ENCODE measurements around the gene INHBC. TPM values are rescaled to one million over a fixed set of nuclear protein-coding genes. Genes with fewer than 3 reads are reported as not detected.

The INHBC gene
- total RNA-seq, 4 donors from 2014 or later, result 0.20 to 0.35 TPM; not detected in 2

DNA sequence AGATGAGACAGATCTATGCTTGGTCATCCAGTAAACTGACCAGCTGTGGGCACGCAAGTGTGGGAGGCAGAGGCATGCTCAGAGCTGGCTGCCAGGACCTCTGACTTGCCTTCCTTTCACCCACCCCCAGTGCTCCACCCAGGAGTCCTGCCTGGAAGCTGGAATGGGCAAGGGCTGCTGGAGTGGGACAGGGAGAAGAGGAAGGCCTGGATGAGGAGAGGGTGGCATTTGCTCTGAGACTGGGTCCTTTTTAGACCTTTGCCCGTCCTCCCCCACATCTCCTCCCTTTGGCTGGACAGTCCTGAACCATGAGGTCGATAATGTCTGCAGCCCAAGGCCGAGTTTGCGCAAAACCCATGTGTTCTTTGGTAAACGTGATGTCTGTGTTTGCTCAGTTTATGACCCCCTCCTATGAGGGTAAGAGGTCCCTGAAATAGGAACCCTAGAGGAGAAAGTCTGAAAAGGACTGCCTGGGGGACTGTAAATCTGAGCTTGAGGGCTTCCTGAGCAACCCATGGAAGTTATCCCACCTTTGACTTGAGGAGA lies 16.7 kb downstream of the INHBC start:
- no peaks in the 10 kb centered on the region for H3K27me3 ChIP-seq
- in situ Hi-C loops (cut with MboI; ENCODE audit: low sequenced_read_pairs in 4 of 4) (loop anchor here in 1 of 4 donors (10.0 kb wide), 2 partner anchors 137 to 187 kb away; no protein-coding TSS in a partner anchor), intact Hi-C loops (cut with DNase I; ENCODE audit: low total_unique reads) (loop anchor here (5.0 to 10.0 kb wide), 3 partner anchors 34 to 243 kb away; partner anchors contain the start of gene OS9)
- ATAC-seq (no peak), DNase-seq (no peak)
- peak overlapping the region; percentile 81 to 92 (median 90) for H3K27ac ChIP-seq
- no peak for TF ChIP-seq POLR2A (IDR thresholded peaks at IDR 0.05)
- no peak for TF ChIP-seq CTCF (IDR thresholded peaks at IDR 0.05 in 4 of 5, conservative IDR thresholded peaks at IDR 0.05 in 1 of 5)
- H3K4me1 ChIP-seq, result peaks cover 31 to 39% of the 10 kb centered on the region in 2 donors
- H3K36me3 ChIP-seq, result no peaks in the 10 kb centered on the region
- H3K4me3 ChIP-seq, result no peak overlapping the region
- H3K9me3 ChIP-seq, result no peaks in the 10 kb centered on the region

DNA sequence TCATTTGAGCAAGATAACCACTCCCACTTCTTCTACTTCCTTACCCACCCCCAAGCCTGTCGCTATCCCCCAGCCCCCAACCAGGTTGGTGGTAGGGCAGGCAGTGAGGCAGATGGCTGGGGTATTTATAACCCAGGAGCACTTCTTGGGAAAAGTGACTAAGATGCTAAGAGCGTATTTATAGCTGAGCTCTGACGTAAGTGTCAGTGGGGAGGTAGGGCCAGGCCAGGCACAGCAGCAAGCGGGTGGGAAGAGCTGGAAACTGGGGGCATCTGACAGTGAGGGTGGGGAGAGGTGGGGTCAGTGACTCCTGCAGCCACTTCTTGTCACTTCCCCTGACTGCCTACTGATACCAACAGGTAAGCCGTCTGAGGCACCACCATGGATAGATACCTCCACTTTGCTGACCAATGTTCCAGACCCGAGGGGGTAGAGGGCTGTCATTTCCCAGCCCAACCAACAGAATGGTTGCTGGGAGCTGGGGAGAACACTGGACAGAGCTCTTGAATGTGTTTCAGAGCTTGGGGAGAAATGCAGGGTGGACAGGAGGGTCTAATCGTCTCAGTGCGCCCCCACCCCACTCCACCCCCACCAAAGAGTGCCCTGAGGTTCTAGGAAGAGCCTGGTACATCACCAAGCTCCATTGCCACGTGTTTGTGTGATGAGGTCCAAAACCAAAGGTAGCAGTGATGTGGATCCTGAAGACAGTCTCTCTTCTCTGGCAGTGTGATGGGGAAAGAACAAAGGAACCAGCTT lies 17.8 kb downstream of the INHBC start:
- ATAC-seq (peak; percentile 83 to 87), DNase-seq (peak; percentile 47 to 74)
- peak overlapping the region; percentile 81 to 92 (median 90) for H3K27ac ChIP-seq
- in situ Hi-C loops (cut with MboI; ENCODE audit: low sequenced_read_pairs in 4 of 4), result loop anchor here in 1 of 4 donors (10.0 kb wide), 2 partner anchors 138 to 188 kb away; no protein-coding TSS in a partner anchor
- H3K9me3 ChIP-seq, result no peaks in the 10 kb centered on the region
- H3K36me3 ChIP-seq, result no peaks in the 10 kb centered on the region
- H3K4me3 ChIP-seq, result peak overlapping the region in 1 of 4 donors; percentile 26
- H3K4me1 ChIP-seq, result peaks cover 31 to 46% of the 10 kb centered on the region in 2 donors
- TF ChIP-seq CTCF (IDR thresholded peaks at IDR 0.05 in 4 of 5, conservative IDR thresholded peaks at IDR 0.05 in 1 of 5) (no peak), POLR2A (IDR thresholded peaks at IDR 0.05) (peak; percentile 54 to 66)
- intact Hi-C loops (cut with DNase I; ENCODE audit: low total_unique reads), result loop anchor here (1.0 to 10.0 kb wide), 6 partner anchors 21 to 242 kb away; partner anchors contain the start of genes OS9 and R3HDM2
- no peaks in the 10 kb centered on the region for H3K27me3 ChIP-seq

GRCh38 chr12:57452937-57453509 lies 18.4 kb downstream of the INHBC start:
- in situ Hi-C loops (cut with MboI; ENCODE audit: low sequenced_read_pairs in 4 of 4), result loop anchor here in 1 of 4 donors (10.0 kb wide), 2 partner anchors 138 to 188 kb away; no protein-coding TSS in a partner anchor
- no peak overlapping the region for H3K4me3 ChIP-seq
- intact Hi-C loops (cut with DNase I; ENCODE audit: low total_unique reads), result loop anchor here (1.0 to 10.0 kb wide), 8 partner anchors 22 to 242 kb away; partner anchors contain the start of genes OS9 and R3HDM2
- H3K27ac ChIP-seq, result peak overlapping the region; percentile 81 to 92 (median 90)
- H3K27me3 ChIP-seq, result no peaks in the 10 kb centered on the region
- no peaks in the 10 kb centered on the region for H3K9me3 ChIP-seq
- DNase-seq, result peak; percentile 65 to 82
- peak; percentile 92 to 96 (median 95) for TF ChIP-seq CTCF (IDR thresholded peaks at IDR 0.05 in 4 of 5, conservative IDR thresholded peaks at IDR 0.05 in 1 of 5)
- no peak for TF ChIP-seq POLR2A (IDR thresholded peaks at IDR 0.05)
- no peaks in the 10 kb centered on the region for H3K36me3 ChIP-seq
- H3K4me1 ChIP-seq, result peaks cover 31 to 51% of the 10 kb centered on the region in 2 donors
- ATAC-seq, result peak; percentile 68 to 71

GRCh38 chr12:57454213-57454565 lies 19.6 kb downstream of the INHBC start:
- TF ChIP-seq POLR2A (IDR thresholded peaks at IDR 0.05), result no peak
- no peak for TF ChIP-seq CTCF (IDR thresholded peaks at IDR 0.05 in 4 of 5, conservative IDR thresholded peaks at IDR 0.05 in 1 of 5)
- no peak overlapping the region for H3K4me3 ChIP-seq
- peaks cover 38 to 58% of the 10 kb centered on the region in 2 donors for H3K4me1 ChIP-seq
- in situ Hi-C loops (cut with MboI; ENCODE audit: low sequenced_read_pairs in 4 of 4) (loop anchor here in 1 of 4 donors (10.0 kb wide), 2 partner anchors 139 to 189 kb away; no protein-coding TSS in a partner anchor), intact Hi-C loops (cut with DNase I; ENCODE audit: low total_unique reads) (loop anchor here (5.0 to 10.0 kb wide), 3 partner anchors 37 to 241 kb away; partner anchors contain the start of gene OS9)
- ATAC-seq (no peak), DNase-seq (no peak)
- no peaks in the 10 kb centered on the region for H3K36me3 ChIP-seq
- no peaks in the 10 kb centered on the region for H3K9me3 ChIP-seq
- H3K27ac ChIP-seq, result peak overlapping the region; percentile 81 to 92 (median 82)
- no peaks in the 10 kb centered on the region for H3K27me3 ChIP-seq
